Epithelial cell of alveolus of lung (primary cell): ENCODE results near the gene MAPRE3. TPM values are rescaled to one million over a fixed set of nuclear protein-coding genes. Genes with fewer than 3 reads are reported as not detected.

Experiments used
- total RNA-seq: library from RNA; depleted of rRNA; stranded (reverse); fragments of >200 nt; gene quantifications from 2 replicates; pipeline ENCODE4 v1.2.1, GENCODE V29; 2015

Gene MAPRE3
- 4.9 and 9.7 TPM in 2 replicates for total RNA-seq

DNA sequence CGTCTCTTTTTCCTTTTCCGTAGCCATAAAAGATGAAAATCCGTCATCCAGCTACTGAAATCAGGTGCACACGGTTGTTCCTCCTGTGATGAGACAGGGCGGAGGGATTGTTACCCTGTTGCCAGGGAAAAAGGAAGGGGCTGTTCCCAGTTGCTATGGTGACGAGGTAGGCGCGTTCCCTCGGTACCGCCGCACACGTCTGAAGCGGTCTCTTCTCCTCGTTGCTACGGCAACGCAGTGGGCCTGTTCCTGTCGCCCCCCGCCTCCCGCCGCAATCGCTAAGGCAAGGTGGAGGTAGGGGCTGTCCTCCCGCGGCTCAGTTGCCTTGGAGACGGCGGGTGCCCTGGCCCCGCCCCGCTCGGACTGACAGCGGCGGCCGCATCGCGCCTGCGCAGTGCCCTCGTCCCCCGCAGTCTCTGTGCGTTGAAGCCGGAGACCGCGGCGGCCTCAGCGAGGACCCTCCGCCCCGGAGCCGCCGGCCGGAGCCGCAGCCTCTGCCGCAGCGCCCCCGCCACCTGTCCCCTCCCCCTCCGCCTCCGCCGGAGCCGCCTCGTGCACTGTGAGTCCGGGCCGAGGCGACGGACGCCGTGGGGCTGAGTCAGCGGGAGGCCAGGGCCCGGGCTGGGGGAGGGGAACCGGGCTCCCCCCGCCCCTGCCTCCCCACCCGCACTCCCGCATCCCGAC, at the start of gene MAPRE3:
Gene MAPRE3, plus strand, starts transcription at position 394 of the 684 bp plus-strand sequence. CDS start 51,582 bp downstream, outside the sequence.

DNA sequence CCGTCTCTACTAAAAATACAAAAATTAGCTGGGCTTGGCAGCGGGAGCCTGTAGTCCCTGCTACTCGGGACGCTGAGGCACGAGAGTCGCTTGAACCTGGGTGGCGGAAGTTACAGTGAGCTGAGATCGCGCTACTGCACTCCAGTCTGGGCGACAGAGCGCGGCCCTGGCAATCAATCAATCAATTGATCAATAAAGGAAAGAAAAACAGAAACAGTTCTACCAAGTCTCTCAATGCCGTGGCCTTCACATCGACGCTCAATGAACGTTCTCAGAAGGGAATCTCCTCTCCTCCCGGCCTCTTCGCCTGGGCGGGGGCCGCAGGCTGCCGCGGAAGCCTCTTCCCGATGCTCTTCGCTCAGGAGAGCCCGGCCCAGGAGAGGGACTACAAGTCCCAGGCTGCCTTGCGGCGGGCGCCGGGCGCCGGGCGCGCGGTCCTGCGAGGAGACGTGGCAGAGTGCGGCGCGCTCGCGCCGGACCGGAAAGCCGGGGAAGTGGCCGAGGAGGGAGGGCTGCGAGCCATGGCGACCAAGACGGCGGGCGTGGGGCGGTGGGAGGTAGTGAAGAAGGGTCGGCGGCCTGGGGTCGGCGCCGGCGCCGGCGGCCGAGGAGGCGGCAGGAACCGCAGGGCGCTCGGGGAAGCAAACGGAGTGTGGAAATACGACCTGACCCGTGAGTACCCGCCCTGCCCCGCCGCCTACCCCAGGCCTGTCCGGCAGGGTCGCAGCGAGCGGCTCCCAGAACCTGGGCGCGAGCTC, 62.2 kb downstream of the MAPRE3 start, which contains the start of gene TMEM214:
Gene TMEM214, plus strand, starts transcription at position 471 of the 758 bp plus-strand sequence. Its CDS starts 51 bp downstream, at position 522.

DNA sequence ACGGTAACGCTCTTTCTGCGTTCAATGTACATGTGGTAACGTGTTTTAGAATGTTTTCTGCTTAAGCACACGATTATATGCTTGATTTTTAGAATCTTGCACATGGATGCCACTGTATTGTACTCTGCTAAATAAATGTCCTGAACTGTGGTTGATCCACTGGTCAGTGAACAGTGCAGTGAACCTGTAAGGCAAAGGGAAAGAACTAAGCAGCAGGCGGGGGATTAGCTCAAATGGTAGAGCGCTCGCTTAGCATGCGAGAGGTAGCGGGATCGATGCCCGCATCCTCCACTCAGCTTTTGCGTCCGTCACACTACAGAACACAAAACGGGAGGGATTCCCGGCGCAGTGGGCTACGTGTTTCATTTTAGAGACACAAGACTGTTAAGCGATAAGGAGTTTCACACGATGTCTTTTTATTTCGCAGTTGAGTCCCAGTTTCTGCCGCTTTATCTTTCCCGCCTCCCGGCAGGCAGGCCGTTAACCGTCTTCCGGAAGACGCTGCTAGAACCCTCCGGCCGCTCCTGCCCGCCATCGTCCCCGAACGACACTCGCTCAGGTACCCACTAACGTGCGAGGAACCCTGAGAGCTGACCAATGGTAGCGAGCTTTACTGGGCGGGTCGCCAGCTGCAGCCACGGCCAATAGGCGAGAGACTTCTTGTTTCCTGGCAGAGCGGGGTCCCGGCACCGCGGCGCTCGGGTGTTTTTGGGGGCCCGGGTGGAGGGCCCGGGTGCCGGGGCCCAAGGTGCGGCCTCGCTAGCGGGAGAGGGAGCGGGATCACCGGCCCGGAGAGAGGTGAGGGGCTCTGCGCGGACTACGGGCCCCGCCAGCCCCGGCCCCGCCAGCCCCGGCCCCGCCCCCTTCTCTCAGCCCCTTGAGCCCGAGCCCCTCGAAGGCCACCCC, 80.8 kb downstream of the MAPRE3 start, which contains the start of gene AGBL5:
Gene AGBL5, plus strand, starts transcription at position 673 of the 906 bp plus-strand sequence. CDS start 1,291 bp downstream, outside the sequence.

DNA sequence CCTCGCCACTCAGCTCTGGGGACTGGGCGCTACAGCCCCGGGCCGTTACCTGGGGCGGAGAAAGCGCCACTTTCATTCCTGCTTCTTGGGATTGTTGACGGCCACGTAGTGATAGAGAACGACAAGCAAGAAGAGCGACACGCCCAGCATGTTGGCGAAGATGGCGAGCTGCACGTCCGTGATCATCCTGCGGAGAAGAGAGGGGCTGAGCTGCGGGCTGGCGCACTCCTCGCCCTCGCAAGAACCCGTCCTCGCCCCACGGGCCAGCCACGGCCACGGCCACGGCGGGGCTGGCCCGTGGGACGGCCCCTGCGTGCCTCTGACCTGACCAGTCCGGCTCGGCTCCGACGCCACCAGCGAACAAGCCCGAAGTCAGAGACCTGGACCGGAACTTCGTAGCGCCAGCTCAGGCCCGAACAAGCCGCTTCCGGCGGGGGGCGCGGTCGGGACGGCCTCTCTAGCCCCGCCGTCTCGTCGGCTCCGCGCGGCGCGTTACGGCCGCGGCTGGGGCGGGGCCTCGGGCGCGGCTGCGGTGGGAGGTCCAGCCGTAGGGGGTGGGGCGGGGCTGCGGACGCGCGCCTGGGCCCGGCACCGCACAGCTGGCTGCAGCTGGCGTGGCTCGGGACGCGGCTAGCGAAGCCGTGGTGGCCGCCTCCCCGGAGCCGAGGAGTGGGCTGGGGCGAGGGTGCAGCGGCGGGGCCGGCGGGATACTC, 101.0 kb downstream of the MAPRE3 start, which contains the start of gene OST4:
Gene OST4, minus strand, starts transcription at position 378 of the 713 bp plus-strand sequence.

Other genes with a start within 250 kb of the MAPRE3 start
- gene SLC35F6, start 206.4 kb upstream of the MAPRE3 start, total RNA-seq = 37.9 and 43.7 TPM in 2 replicates
- 7.7 and 18.0 TPM in 2 replicates for gene CENPA, start 184.6 kb upstream of the MAPRE3 start, total RNA-seq
- not detected in 2 replicates for gene DPYSL5, start 122.5 kb upstream of the MAPRE3 start, total RNA-seq
- 48.9 and 66.5 TPM in 2 replicates for gene TMEM214, start 62.3 kb downstream of the MAPRE3 start, total RNA-seq
- gene AGBL5, start 81.0 kb downstream of the MAPRE3 start, total RNA-seq = 22.6 and 24.6 TPM in 2 replicates
- 364 and 815 TPM in 2 replicates for gene OST4, start 101.0 kb downstream of the MAPRE3 start, total RNA-seq
- gene EMILIN1, start 108.0 kb downstream of the MAPRE3 start, total RNA-seq = 546 and 790 TPM in 2 replicates
- gene KHK, start 116.1 kb downstream of the MAPRE3 start, total RNA-seq = 0.24 and 1.0 TPM in 2 replicates
- gene CGREF1, start 148.5 kb downstream of the MAPRE3 start, total RNA-seq = 1.2 and 4.6 TPM in 2 replicates
- not detected in 2 replicates for gene ABHD1, start 153.2 kb downstream of the MAPRE3 start, total RNA-seq
- 53.0 and 92.5 TPM in 2 replicates for gene PREB, start 164.0 kb downstream of the MAPRE3 start, total RNA-seq
- gene PRR30, start 168.8 kb downstream of the MAPRE3 start, total RNA-seq = not detected in 2 replicates
- gene TCF23, start 178.4 kb downstream of the MAPRE3 start, total RNA-seq = not detected in 2 replicates
- 225 and 250 TPM in 2 replicates for gene ATRAID, start 241.4 kb downstream of the MAPRE3 start, total RNA-seq
- 18.3 and 26.0 TPM in 2 replicates for gene SLC5A6, start 241.6 kb downstream of the MAPRE3 start, total RNA-seq
- gene CAD, start 246.7 kb downstream of the MAPRE3 start, total RNA-seq = 22.5 and 42.7 TPM in 2 replicates